Subcutaneous adipose tissue (tissue), 4 donors: ENCODE data around the gene ZSWIM9. TPM values are rescaled to one million over a fixed set of nuclear protein-coding genes. Genes with fewer than 3 reads are reported as not detected.

ENCODE experiments used
- CTCF ChIP-seq: fragments of 450-650 bp; IDR thresholded peaks from one replicate; pipeline ENCODE4 v1.5.1; 2016; ENCODE audit warnings: low read depth, mild to moderate bottlenecking, control low read depth, antibody characterized with exemption, moderate library complexity
- total RNA-seq, 4 donors: library from RNA; depleted of rRNA; stranded (reverse); fragments of >200 nt; gene quantifications; one replicate each; pipeline ENCODE4 v1.1.0, GENCODE V29; 2016

Gene ZSWIM9
- total RNA-seq, 4 donors from 2014 or later: 1.9 to 8.1 (median 3.0) TPM

DNA sequence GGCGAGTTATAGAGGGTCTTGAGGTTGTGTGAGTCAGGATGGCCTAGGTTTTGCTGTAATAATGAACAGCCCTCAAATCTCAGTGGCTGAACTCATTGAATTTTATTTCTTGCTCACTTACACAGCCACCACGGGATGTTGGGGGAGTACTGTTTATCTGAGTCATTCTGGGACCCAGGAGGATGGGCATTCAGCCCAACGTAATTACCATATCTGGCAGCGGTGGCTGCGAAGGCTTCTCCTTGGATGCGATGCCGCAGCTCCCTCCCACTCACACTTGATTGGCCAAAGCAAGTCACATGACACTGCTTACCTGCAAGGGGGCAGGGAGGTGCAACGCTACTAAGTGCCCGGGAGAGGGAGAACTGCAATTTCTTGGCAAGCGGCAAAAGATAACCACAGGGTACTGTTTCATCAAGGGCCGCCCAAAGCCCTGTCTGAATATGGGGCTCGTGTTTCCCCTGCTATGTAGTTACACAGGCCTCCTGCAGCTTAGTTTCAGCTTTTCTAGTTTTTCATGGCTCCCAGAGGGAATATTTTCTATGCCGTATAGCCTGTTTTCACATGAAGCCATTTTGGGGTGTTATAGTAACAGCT is 19.9 kb downstream of the ZSWIM9 start:
- no peak for TF ChIP-seq CTCF

DNA sequence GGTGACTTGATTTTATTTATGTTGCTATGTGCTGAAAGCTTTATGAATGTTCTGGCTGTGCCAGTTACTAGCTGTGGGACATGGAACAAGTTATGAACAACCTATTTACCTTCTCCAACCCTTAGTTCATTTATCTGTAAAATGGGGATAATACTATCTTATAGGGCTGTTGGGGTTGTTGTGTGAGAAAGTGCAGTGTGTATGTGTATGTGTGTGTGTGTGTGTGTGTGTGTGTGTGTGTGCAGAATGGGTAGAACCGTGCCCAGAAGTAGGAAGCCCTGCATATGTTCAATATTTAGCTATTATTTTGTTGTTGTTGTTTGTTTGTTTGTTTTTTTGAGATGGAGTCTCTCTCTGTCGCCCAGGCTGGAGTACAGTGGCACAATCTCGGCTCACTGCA is 20.4 kb downstream of the ZSWIM9 start:
- no peak for TF ChIP-seq CTCF

- no peak for TF ChIP-seq CTCF
Observed at GRCh38 chr19:48192750-48193149, 22.3 kb downstream of the ZSWIM9 start.

DNA sequence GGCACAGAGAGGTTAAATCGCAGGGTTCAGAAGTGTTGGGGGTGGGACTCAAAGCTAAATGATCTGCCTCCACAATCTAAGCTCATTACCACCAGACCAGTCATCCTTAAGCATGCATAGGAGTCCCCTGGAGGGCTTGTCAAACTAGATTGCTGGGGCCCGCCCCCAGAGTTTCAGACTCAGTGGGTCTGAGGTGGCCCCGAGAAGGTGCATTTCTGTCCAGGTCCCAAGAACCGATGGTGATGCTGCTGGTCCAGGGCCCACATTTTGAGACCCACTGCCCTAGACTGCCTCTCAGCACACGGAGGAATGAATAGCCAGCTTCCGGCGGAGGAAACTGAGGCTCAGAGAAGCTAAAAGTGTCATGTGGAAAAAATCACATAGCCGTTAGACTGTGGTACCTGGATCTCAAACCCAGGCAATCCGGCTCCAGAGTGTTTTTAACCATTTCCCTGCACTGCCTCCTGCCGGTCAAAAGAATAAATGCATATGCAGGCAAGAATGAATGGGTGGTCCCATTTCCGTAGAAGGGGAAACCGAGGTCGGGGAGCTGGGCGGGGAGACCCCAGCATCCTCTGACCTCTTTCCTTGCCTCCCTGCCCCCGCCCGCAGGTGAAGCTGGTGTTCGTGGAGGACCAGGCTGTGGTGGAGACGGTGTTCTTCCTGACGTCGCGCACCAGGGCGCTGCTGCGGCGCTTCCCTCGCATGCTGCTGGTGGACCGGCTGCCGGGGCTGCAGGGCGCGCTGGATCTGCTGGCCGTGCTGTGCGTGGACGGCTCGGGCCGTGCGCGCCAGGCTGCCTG is 23.8 kb downstream of the ZSWIM9 start:
- no peak for TF ChIP-seq CTCF

GRCh38 chr19:48194844-48195830 is 24.7 kb downstream of the ZSWIM9 start:
- no peak for TF ChIP-seq CTCF

GRCh38 chr19:48196321-48196763 is 25.9 kb downstream of the ZSWIM9 start:
- no peak for TF ChIP-seq CTCF
